Hepatocyte (in vitro differentiated cells): ENCODE measurements around the gene CD160. TPM values are rescaled to one million over a fixed set of nuclear protein-coding genes. Genes with fewer than 3 reads are reported as not detected.

ENCODE experiments used
- DNase-seq: peaks from one replicate; pipeline ENCODE4 v3.0.0-alpha.2; 2016; ENCODE audit warnings: low spot score
- H2AFZ ChIP-seq: fragments of 200-600 bp; sonication (generic); 2 replicates; pipeline ENCODE4 v1.6.0; 2016; ENCODE audit warnings: antibody characterized with exemption, mild to moderate bottlenecking
- H3K27ac ChIP-seq: fragments of 200-600 bp; sonication (generic); 2 replicates; pipeline ENCODE4 v1.5.1; 2016; ENCODE audit warnings: mild to moderate bottlenecking
- H3K27me3 ChIP-seq: fragments of 200-600 bp; sonication (generic); 2 replicates; pipeline ENCODE4 v1.6.1; 2016
- H3K36me3 ChIP-seq: fragments of 200-600 bp; sonication (generic); replicated peaks from 2 replicates; pipeline ENCODE4 v1.5.1; 2016; ENCODE audit warnings: low read depth; ENCODE audit not compliant: insufficient read depth
- H3K4me1 ChIP-seq: fragments of 200-600 bp; sonication (generic); 2 replicates; pipeline ENCODE4 v1.5.1; 2016; ENCODE audit warnings: mild to moderate bottlenecking, moderate library complexity; ENCODE audit not compliant: insufficient read depth
- H3K4me2 ChIP-seq: fragments of 200-600 bp; sonication (generic); 2 replicates; pipeline ENCODE4 v1.6.0; 2016
- H3K4me3 ChIP-seq: fragments of 200-600 bp; sonication (generic); 2 replicates; pipeline ENCODE4 v1.5.1; 2016; ENCODE audit warnings: mild to moderate bottlenecking
- H3K79me2 ChIP-seq: fragments of 200-600 bp; sonication (generic); 2 replicates; pipeline ENCODE4 v1.6.0; 2017; ENCODE audit warnings: mild to moderate bottlenecking
- H3K9me2 ChIP-seq: fragments of 200-600 bp; sonication (generic); replicated peaks from 2 replicates; pipeline ENCODE4 v1.6.0; 2017; ENCODE audit warnings: mild to moderate bottlenecking; ENCODE audit not compliant: insufficient read depth
- H3K9me3 ChIP-seq: fragments of 200-600 bp; sonication (generic); 2 replicates; pipeline ENCODE4 v1.5.1; 2016; ENCODE audit warnings: low read depth, mild to moderate bottlenecking
- H4K20me1 ChIP-seq: fragments of 200-600 bp; sonication (generic); 2 replicates; pipeline ENCODE4 v1.6.0; 2016; ENCODE audit warnings: mild to moderate bottlenecking; ENCODE audit not compliant: insufficient read depth, poor library complexity, severe bottlenecking
- CTCF ChIP-seq: fragments of 200-600 bp; sonication (generic); IDR thresholded peaks from 2 replicates; pipeline ENCODE4 v1.5.1; 2016; ENCODE audit warnings: antibody characterized with exemption, mild to moderate bottlenecking; ENCODE audit not compliant: poor library complexity
- EZH2 ChIP-seq: fragments of 200-600 bp; sonication (generic); IDR thresholded peaks from 2 replicates; pipeline ENCODE4 v1.6.1; 2016; ENCODE audit warnings: antibody characterized with exemption, mild to moderate bottlenecking, borderline replicate concordance
- EZH2phosphoT487 ChIP-seq: fragments of 200-600 bp; sonication (generic); IDR thresholded peaks from one replicate; pipeline ENCODE4 v1.6.1; 2018; ENCODE audit warnings: antibody characterized with exemption, mild to moderate bottlenecking, low read depth, moderate library complexity; ENCODE audit not compliant: unreplicated experiment, severe bottlenecking
- WGBS: methylation state at CpG from one replicate; pipeline ENCODE4 v1.1.6; 2016; ENCODE audit warnings: low lambda C conversion rate; ENCODE audit errors: missing lambda C conversion rate; 5-methylcytosine and 5-hydroxymethylcytosine counted together
- polyA plus RNA-seq: library from polyadenylated mRNA; unstranded; fragments of >200 nt; fragmentation: Nextera tagmentation; extraction: Ambion mirVana; gene quantifications from 2 replicates; pipeline ENCODE4 v1.2.1, GENCODE V29; 2016
- total RNA-seq: library from RNA; depleted of rRNA; stranded (reverse); fragments of >200 nt; gene quantifications from 2 replicates; pipeline ENCODE4 v1.2.3, GENCODE V29; 2014

Gene CD160
- total and polyA plus RNA-seq, 2 experiments from 2014 or later: not detected

- H3K79me2 ChIP-seq: no peaks in the 10 kb centered on the region
- H3K27ac ChIP-seq: no peak overlapping the region
Measured at GRCh38 chr1:145747398-145748247, 28.3 kb downstream of the CD160 start.

DNA sequence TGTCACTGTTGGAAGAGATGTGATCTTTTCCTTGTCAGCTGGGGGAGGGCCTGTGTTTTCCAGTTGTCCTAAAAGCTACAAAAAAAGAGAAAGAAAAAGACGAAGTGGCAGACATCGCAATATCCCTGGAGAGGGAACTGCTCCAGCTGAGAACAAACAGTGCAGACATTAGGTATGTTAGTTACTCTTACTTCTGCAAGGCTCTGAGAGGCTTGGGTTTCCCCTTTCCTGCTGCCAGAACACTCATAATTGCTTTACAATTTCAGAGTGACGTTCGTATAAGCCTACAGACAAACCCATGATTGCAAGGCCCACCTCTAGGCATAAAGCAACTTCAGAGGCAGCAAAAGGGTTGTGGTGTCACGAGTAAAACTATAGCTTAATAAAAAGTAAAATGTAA lies 31.1 kb downstream of the CD160 start:
- Histone ChIP-seq H2AFZ (no peak overlapping the region), H3K27ac (no peak overlapping the region), H3K4me1 (no peaks in the 10 kb centered on the region), H3K9me3 (no peaks in the 10 kb centered on the region), H3K4me3 (no peak overlapping the region), H3K79me2 (peaks cover 2% of the 10 kb centered on the region), H3K9me2 (no peaks in the 10 kb centered on the region), H3K27me3 (no peaks in the 10 kb centered on the region), H4K20me1 (no peaks in the 10 kb centered on the region), H3K4me2 (no peak overlapping the region), H3K36me3 (no peaks in the 10 kb centered on the region)
- 76% methylated on average over 5 of the region's 5 CpGs for WGBS
- TF ChIP-seq EZH2 (no peak), EZH2phosphoT487 (no peak), CTCF (no peak)
- no peak for DNase-seq

More at GRCh38 chr1:145747398-145748247, 28.3 kb downstream of the CD160 start:
- Histone ChIP-seq H3K4me2 (no peak overlapping the region), H3K9me2 (no peaks in the 10 kb centered on the region), H3K4me3 (no peak overlapping the region), H3K4me1 (no peaks in the 10 kb centered on the region), H3K27me3 (no peaks in the 10 kb centered on the region), H4K20me1 (no peaks in the 10 kb centered on the region), H3K36me3 (no peaks in the 10 kb centered on the region), H3K9me3 (no peaks in the 10 kb centered on the region), H2AFZ (no peak overlapping the region)
- no peak for DNase-seq
- TF ChIP-seq EZH2phosphoT487 (no peak), EZH2 (no peak), CTCF (no peak)
- whole genome bisulfite sequencing: 93% methylated on average over 9 of the region's 9 CpGs

GRCh38 chr1:145751491-145752037 lies 32.3 kb downstream of the CD160 start:
- Histone ChIP-seq H3K27ac (peak overlapping the region; percentile 43), H3K4me2 (no peak overlapping the region), H3K36me3 (no peaks in the 10 kb centered on the region), H3K4me3 (no peak overlapping the region), H3K27me3 (no peaks in the 10 kb centered on the region), H3K79me2 (peaks cover 6% of the 10 kb centered on the region), H3K4me1 (no peaks in the 10 kb centered on the region), H4K20me1 (no peaks in the 10 kb centered on the region), H3K9me2 (no peaks in the 10 kb centered on the region), H2AFZ (no peak overlapping the region), H3K9me3 (no peaks in the 10 kb centered on the region)
- WGBS: 78% methylated on average over 5 of the region's 5 CpGs
- DNase-seq: peak; percentile 16
- TF ChIP-seq EZH2phosphoT487 (no peak), CTCF (no peak), EZH2 (no peak)
